Suprapubic skin (tissue), 4 donors: ENCODE measurements around the gene CLSTN2.

ENCODE experiments used
- CTCF ChIP-seq, 2 donors: fragments of 200-600 bp in 1 of 2; fragments of 450-650 bp in 1 of 2; sonication (generic) in 1 of 2; IDR thresholded peaks; one replicate each; pipeline ENCODE4 v1.5.1; 2016 to 2019; ENCODE audit warnings: antibody characterized with exemption in 2 of 2, mild to moderate bottlenecking in 1 of 2, moderate library complexity in 1 of 2
- EP300 ChIP-seq: sonication (generic); formaldehyde crosslinking; IDR thresholded peaks from one replicate; pipeline ENCODE4 v1.6.1; 2017; ENCODE audit warnings: antibody characterized with exemption
- POLR2A ChIP-seq, 2 donors: fragments of 450-650 bp; IDR thresholded peaks; one replicate each; pipeline ENCODE4 v1.6.1; 2017; ENCODE audit warnings: antibody characterized with exemption in 2 of 2, mild to moderate bottlenecking in 2 of 2, moderate library complexity in 2 of 2
- POLR2AphosphoS5 ChIP-seq, 3 donors: sonication (generic); formaldehyde crosslinking; IDR thresholded peaks; one replicate each; pipeline ENCODE4 v1.6.1; 2017; ENCODE audit warnings: antibody characterized with exemption in 3 of 3

GRCh38 chr3:140358686-140359085 lies 423.7 kb downstream of the CLSTN2 start:
- TF ChIP-seq POLR2AphosphoS5 (IDR thresholded peaks at IDR 0.05): no peak
- no peak for TF ChIP-seq POLR2A (IDR thresholded peaks at IDR 0.05)
- TF ChIP-seq CTCF (IDR thresholded peaks at IDR 0.05): no peak
- no peak for TF ChIP-seq EP300
